HG02943 (cell line): ENCODE measurements around the gene ACOT11.

Experiments
- ATAC-seq: cut with Tn5 transposase; IDR thresholded peaks from one replicate; pipeline ENCODE4 v1.9.1; 2021; ENCODE audit warnings: mild to moderate bottlenecking, low read depth, moderate library complexity; ENCODE audit not compliant: unreplicated experiment

Gene ACOT11

GRCh38 chr1:54559771-54560231 lies 11.8 kb downstream of the ACOT11 start:
- ATAC-seq, result no peak

- ATAC-seq, result no peak
Measured at GRCh38 chr1:54564312-54565112, 16.5 kb downstream of the ACOT11 start.

- ATAC-seq, result no peak
Measured at GRCh38 chr1:54565113-54565501, 17.1 kb downstream of the ACOT11 start.

- no peak for ATAC-seq
Measured at GRCh38 chr1:54566438-54567141, 18.6 kb downstream of the ACOT11 start.

- no peak for ATAC-seq
Measured at GRCh38 chr1:54567961-54568360, 19.9 kb downstream of the ACOT11 start.

GRCh38 chr1:54569339-54569738 lies 21.3 kb downstream of the ACOT11 start:
- ATAC-seq, result no peak

- no peak for ATAC-seq
Measured at GRCh38 chr1:54570161-54570560, 22.1 kb downstream of the ACOT11 start.

- no peak for ATAC-seq
Measured at GRCh38 chr1:54571326-54571725, 23.3 kb downstream of the ACOT11 start.

GRCh38 chr1:54571803-54572541 lies 23.9 kb downstream of the ACOT11 start:
- no peak for ATAC-seq

GRCh38 chr1:54572542-54572850 lies 24.5 kb downstream of the ACOT11 start:
- ATAC-seq, result no peak

GRCh38 chr1:54574158-54574778 lies 26.2 kb downstream of the ACOT11 start:
- ATAC-seq, result no peak

- ATAC-seq, result no peak
Measured at GRCh38 chr1:54575161-54575560, 27.1 kb downstream of the ACOT11 start.

- no peak for ATAC-seq
Measured at GRCh38 chr1:54575605-54576290, 27.7 kb downstream of the ACOT11 start.

- no peak for ATAC-seq
Measured at GRCh38 chr1:54577612-54578011, 29.6 kb downstream of the ACOT11 start.

- ATAC-seq, result no peak
Measured at GRCh38 chr1:54579337-54579781, 31.3 kb downstream of the ACOT11 start.

GRCh38 chr1:54580856-54581550 lies 33.0 kb downstream of the ACOT11 start:
- no peak for ATAC-seq

- no peak for ATAC-seq
Measured at GRCh38 chr1:54581621-54582035, 33.6 kb downstream of the ACOT11 start.

GRCh38 chr1:54582566-54583306 lies 34.7 kb downstream of the ACOT11 start:
- no peak for ATAC-seq

GRCh38 chr1:54583307-54583686 lies 35.3 kb downstream of the ACOT11 start:
- no peak for ATAC-seq
